Measurements from ENCODE around the gene ASTN2.
A peak's percentile ranks its signal among the peaks of the same experiment; 100 is the strongest.

ASTN2 gene, protein sequence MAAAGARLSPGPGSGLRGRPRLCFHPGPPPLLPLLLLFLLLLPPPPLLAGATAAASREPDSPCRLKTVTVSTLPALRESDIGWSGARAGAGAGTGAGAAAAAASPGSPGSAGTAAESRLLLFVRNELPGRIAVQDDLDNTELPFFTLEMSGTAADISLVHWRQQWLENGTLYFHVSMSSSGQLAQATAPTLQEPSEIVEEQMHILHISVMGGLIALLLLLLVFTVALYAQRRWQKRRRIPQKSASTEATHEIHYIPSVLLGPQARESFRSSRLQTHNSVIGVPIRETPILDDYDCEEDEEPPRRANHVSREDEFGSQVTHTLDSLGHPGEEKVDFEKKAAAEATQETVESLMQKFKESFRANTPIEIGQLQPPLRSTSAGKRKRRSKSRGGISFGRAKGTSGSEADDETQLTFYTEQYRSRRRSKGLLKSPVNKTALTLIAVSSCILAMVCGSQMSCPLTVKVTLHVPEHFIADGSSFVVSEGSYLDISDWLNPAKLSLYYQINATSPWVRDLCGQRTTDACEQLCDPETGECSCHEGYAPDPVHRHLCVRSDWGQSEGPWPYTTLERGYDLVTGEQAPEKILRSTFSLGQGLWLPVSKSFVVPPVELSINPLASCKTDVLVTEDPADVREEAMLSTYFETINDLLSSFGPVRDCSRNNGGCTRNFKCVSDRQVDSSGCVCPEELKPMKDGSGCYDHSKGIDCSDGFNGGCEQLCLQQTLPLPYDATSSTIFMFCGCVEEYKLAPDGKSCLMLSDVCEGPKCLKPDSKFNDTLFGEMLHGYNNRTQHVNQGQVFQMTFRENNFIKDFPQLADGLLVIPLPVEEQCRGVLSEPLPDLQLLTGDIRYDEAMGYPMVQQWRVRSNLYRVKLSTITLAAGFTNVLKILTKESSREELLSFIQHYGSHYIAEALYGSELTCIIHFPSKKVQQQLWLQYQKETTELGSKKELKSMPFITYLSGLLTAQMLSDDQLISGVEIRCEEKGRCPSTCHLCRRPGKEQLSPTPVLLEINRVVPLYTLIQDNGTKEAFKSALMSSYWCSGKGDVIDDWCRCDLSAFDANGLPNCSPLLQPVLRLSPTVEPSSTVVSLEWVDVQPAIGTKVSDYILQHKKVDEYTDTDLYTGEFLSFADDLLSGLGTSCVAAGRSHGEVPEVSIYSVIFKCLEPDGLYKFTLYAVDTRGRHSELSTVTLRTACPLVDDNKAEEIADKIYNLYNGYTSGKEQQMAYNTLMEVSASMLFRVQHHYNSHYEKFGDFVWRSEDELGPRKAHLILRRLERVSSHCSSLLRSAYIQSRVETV (N-terminal part only)
- total RNA-seq, result 6.9 to 7.1 reads per million in 2 donors

DNA sequence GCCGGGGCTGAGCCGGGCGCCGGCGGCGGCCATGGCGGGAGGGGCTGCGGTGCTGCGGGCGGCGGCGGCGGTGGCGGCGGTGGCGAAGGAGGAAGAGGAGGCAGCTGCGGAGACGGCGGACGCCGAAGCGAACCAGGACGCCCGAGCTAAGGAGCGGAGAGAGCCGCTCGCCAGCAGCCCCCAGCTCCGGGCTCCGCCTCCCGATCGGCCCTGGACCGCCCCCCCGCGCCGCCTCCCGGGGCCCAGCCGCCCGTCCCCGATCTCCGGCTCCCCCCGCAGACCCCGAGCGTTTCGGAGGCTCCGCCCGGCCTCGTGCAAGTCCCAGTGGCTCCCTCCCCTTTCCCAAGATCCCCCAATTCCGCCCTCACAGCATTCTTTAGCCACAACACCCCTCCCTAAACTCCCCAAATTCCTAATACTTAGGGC lies at the start of gene ASTN2:
Gene ASTN2, minus strand, starts transcription at position 152 of the 426 bp plus-strand sequence. Its CDS starts 119 bp downstream, at position 33.
- DNase-seq, result peak in 1 of 5 experiments; percentile 6

GRCh38 chr9:117462861-117463260 lies 48.0 kb upstream of the ASTN2 start:
- no peak for DNase-seq

DNA sequence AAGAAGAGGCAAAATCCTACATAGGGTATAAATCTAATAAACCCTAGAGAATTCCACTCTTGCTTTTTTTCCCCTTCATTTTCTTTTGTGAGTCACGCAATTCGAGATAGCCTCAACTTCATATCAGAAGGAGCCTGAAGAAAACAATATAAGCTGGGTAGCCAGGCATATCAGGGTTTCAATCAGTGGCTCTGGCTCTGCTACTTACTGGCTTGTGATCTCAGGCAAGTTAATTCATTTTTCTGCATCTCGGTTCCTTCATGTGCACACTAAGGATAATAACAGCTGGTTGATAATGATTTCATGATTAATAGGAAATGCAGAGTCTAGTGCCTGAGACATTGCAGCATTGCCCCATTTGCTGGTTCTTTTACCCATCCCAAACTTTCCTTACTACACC lies 46.5 kb upstream of the ASTN2 start:
- DNase-seq, result no peak

- DNase-seq, result no peak
Measured at GRCh38 chr9:117460743-117461142, 45.9 kb upstream of the ASTN2 start.

DNA sequence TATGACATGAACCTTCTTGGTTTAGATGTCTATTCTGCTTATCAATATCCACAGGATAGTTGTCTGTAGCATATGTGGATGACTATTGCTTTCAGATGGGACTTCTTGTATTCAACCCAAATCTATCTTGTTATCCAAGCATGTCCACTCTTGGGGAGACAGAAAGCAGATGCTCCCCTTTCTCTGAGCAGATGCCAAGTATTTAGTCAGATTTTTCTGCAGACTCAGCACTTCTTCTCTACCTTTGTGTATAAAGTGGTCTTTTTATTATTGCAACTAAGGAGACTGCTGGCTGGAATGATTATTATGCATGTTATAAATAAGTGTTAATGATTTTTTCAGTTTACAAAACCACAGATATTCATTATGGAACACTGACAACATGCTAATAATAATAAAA lies 45.1 kb upstream of the ASTN2 start:
- DNase-seq, result no peak

DNA sequence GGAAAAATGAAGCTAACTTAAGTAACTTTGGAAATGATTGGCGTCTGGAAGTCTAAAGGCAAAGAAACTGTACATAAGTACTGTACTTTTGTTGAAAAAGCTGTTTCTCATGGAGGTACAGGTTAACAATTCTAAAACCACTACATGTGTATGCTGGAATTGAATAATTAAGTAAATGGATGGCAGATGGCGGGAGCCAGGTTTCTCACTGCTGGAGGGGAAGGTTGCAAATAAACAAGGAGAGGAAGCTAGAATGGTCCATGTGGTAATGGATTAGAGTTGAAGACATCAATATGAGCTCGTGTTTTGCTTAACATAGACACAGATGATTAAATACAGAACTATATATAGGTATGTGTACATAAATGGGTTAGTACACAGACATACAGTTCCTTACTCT lies 43.2 kb upstream of the ASTN2 start:
- no peak for DNase-seq

DNA sequence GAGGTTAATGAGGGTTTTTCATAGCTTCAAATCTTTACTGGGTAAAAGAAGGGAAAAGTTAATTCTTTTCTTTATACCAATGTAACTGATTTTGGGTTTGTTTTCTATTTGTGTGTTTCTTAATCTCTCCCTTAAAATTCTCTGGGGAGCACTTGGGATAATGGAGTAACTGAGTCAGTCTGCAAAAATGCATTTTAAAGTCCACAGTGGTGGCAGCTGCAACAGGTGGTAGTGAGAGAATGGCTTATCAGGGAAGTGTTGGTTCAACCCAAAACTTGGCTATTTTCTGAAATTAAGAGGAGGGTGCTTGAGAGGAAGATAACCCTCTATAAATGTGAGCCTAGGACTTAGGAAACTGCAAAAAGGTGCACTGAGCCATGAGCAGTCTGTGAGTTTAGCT lies 39.9 kb upstream of the ASTN2 start:
- no peak for DNase-seq

GRCh38 chr9:117453737-117454136 lies 38.9 kb upstream of the ASTN2 start:
- no peak for DNase-seq

DNA sequence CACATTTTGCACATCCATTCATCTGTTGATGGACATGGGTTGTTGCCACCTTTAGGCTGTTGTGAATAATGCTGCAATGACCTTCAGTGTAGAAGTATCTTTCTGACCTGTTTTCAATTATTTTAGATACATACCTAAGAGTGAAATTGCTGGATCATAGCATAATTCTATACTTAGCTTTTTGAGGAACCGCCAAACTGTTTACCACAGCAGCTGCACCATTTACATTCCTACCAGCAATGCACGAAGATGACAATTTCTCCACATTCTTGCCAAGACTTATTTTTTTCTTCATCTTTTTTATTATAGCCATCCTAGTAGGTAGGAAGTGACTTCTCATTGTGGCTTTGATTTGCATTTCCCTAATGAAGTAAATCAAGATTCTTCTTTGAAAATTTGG lies 36.5 kb upstream of the ASTN2 start:
- no peak for DNase-seq

DNA sequence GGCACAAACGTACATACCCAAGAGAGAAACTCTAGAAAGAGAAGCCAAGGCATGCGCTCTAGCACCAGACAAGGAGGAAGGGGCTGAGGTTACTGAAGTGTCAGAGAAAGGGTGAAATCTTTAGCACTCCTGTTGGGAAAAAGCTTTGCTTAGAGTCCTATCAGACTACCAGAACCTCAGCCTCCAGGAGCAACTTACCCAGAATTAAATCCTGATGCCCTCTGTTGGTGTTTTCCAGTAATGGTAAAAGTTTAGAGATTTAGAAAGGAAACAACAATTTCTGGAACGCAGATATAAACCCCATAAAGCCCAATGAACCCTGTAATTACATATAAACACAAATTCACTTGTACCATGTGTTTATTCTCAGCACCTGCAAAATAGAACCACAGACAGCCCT lies 33.2 kb upstream of the ASTN2 start:
- no peak for DNase-seq

DNA sequence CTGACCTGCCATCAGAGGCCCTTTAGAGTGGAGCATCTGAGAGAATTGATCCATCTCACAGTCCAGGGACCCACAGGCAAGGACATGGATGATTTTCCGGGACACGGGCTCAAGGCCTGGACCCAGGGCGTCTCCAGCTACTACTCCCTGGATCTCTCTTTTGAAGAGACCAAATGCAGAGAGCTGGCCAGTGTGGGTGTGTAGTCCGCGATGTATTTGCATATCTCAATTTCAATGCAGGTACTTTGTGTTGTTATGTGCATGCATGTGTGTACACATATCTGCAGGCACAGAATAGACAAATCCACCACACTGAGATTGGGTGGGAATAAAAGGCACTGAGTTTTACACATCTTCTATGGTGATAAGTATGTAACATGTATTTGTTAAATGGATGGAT lies 30.8 kb upstream of the ASTN2 start:
- no peak for DNase-seq

GRCh38 chr9:117444501-117444900 lies 29.6 kb upstream of the ASTN2 start:
- no peak for DNase-seq

DNA sequence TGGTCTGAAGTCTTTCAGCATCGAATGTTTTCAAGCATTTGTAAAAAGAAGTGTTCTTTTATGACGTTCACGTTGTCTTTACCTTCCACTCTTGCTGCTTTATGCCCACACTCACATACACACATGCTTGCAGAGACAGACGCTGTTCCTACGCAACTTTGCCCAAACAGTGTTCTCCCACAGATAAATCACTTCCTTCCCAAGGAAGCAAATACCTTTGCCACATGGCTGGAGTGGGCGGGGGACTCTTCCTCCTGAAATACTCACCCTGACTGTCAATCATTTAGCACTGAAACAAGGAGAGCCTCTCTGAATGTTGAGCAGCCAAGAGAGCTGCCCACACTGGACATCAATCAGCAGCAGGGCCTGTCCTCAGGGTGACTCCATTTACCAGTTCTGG lies 22.4 kb upstream of the ASTN2 start:
- DNase-seq, result no peak

DNA sequence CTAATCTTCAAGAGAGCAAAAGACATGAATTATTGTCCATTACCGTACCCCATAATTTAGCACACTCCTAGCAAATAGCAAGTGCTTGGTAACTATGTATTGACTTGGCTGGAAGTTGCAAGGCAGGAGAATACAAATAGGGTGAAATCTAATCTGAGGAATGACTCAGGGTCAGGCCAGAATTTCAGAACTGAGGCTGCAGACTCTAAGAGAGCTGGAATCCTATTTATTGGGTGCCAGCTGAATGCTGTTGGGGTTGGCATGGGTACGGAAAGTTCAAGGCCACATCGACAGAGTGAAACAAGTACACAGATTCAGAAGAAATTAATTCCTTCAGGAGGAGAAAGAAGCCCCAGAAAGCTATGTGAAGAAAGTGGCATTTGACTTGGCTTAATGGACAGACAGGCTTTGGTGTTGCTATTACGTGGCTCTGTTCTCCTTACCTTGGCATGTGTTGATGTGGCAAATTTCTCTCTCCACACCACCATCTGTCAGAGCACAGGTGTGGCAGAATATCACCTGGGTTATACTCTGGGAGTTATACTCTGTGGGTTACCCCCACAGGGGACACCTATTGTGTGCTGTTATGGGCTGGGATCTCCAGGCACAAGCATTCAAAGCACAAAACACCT lies 20.9 kb upstream of the ASTN2 start:
- no peak for DNase-seq

DNA sequence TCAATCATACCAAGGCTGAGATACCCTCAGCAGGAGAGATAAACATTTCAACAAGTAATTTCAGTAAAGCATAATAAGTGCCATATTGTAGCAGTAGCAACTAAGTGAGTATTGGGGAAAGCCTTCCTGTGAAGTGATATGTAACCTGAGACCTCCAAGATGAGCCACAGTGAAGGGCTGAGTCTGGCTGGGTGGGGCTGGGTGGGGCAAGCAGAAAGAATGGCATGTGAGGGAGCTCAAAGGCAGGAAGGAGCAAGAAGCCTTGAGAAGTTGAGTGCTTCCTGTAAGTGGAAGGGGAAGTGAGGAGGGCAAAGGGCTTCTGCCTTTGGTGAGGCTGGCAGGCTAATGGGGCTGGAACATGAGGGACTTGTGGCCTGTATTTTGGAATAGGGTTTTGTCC lies 19.7 kb upstream of the ASTN2 start:
- no peak for DNase-seq

GRCh38 chr9:117430813-117431212 lies 16.0 kb upstream of the ASTN2 start:
- no peak for DNase-seq

DNA sequence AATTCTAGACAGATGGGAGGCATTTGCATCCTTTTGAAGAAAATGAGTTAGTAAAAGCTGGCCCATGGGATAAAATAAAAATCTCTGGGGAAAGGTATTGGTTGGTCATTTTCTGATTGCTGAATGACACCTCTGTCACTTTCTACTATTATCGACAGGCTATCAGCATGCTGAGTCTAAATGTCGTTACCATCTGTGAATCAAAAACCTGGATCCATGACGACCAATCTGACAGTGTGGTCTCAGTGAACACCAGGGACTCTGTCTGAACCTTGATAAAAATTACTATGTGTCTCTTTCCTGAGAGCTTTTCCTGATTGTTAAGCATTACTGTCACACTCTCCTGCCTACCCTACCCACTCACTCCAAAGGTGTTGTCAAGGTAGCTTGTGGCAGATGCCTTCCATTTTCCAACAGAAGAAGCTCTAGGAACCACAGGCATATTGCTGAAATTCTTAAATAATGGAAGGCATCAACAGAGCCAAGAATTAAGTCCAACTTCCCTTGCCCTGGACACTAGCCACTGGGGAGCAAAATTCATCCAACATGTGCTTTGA lies 12.6 kb upstream of the ASTN2 start:
- DNase-seq, result no peak

- DNase-seq, result no peak
Measured at GRCh38 chr9:117425566-117425965, 10.7 kb upstream of the ASTN2 start.

- no peak for DNase-seq
Measured at GRCh38 chr9:117424291-117424690, 9.4 kb upstream of the ASTN2 start.

GRCh38 chr9:117418111-117418510 lies 3.3 kb upstream of the ASTN2 start:
- DNase-seq, result no peak

GRCh38 chr9:117416856-117417255 lies 2.0 kb upstream of the ASTN2 start:
- no peak for DNase-seq

GRCh38 chr9:117415358-117415914 lies 579 bp upstream of the ASTN2 start:
- DNase-seq, result no peak

Measured in T-helper 2 cell (primary cell).